HCT116 (cell line): ENCODE data around the gene NOS3. TPM values are rescaled to one million over a fixed set of nuclear protein-coding genes. Genes with fewer than 3 reads are reported as not detected.

Experiments
- ATAC-seq: fragments of 200-7000 bp; cut with Tn5 transposase; 2 replicates; pipeline ENCODE4 v1.9.1; 2020; ENCODE audit warnings: mild to moderate bottlenecking, moderate library complexity
- BruUV-seq: library from RNA; stranded (reverse); fragments of 400-500 nt; replicated peaks from 2 replicates; lab custom pipeline; 2021; lab: Mats Ljungman, UMichigan
- CTCF ChIA-PET: fragments of 300-600 bp; sonication (Branson Sonifier 250); formaldehyde crosslinking; loops from one replicate; lab custom pipeline; 2021; ENCODE audit warnings: antibody characterized with exemption; lab: Charles Lee
- POLR2A ChIA-PET: fragments of 300-600, 350-600 bp; sonication (Branson Sonifier 250); formaldehyde crosslinking; loops from one replicate; lab custom pipeline; 2021; ENCODE audit warnings: antibody characterized with exemption; lab: Charles Lee
- RAD21 ChIA-PET, 2 experiments: fragments of 300-600 bp; sonication (Branson Sonifier 250); formaldehyde crosslinking; loops; one replicate each; lab custom pipeline; 2023; ENCODE audit warnings: low total read pairs in 2 of 2; ENCODE audit not compliant: uncharacterized antibody in 2 of 2, unreplicated experiment in 2 of 2, low non-redundant PET in 1 of 2; lab: Charles Lee
- DNase-seq: peaks from one replicate; pipeline ENCODE4 v3.0.0-alpha.2; 2010; ENCODE audit warnings: low read depth, low spot score
- H2AFZ ChIP-seq: fragments of 200-600 bp; shearing (Covaris generic), sonication (generic); 2 replicates; pipeline ENCODE4 v1.6.1; 2017; ENCODE audit warnings: low read depth, mixed run types, mixed read lengths, antibody characterized with exemption, low read length; ENCODE audit not compliant: poor library complexity, severe bottlenecking
- H3K27ac ChIP-seq: 2 replicates; pipeline ENCODE4 v1.5.1; 2012; ENCODE audit warnings: low read depth, low read length
- H3K27me3 ChIP-seq: fragments of 200-600 bp; sonication (generic); 2 replicates; pipeline ENCODE4 v1.6.1; 2016; ENCODE audit warnings: mixed run types, low read length, mixed read lengths; ENCODE audit not compliant: insufficient read depth
- H3K36me3 ChIP-seq, 2 experiments: fragments of 200-500 bp in 1 of 2; fragments of 200-600 bp in 1 of 2; sonication (Bioruptor generic) in 1 of 2; sonication (generic) in 1 of 2; 2 replicates each; pipeline versions ENCODE4 v1.5.1 to v1.6.1; 2014 to 2016; ENCODE audit warnings: low read length in 2 of 2, inconsistent platforms in 1 of 2, mixed read lengths in 1 of 2, mixed run types in 1 of 2; ENCODE audit not compliant: insufficient read depth in 2 of 2, control insufficient read depth in 1 of 2
- H3K4me1 ChIP-seq, 2 experiments: fragments of 200-600 bp in 1 of 2; sonication (generic) in 1 of 2; 2 replicates each; pipeline versions ENCODE4 v1.5.1 to v1.6.1; 2012 to 2017; ENCODE audit warnings: low read length in 2 of 2, inconsistent platforms in 1 of 2, mild to moderate bottlenecking in 1 of 2, mixed read lengths in 1 of 2, mixed run types in 1 of 2, moderate library complexity in 1 of 2; ENCODE audit not compliant: insufficient read depth in 2 of 2, control insufficient read depth in 1 of 2
- H3K4me2 ChIP-seq: fragments of 200-600 bp; sonication (generic); 2 replicates; pipeline ENCODE4 v1.6.1; 2017; ENCODE audit warnings: mixed run types, low read length, mixed read lengths
- H3K4me3 ChIP-seq, 2 experiments: fragments of 200-600 bp in 1 of 2; sonication (generic) in 1 of 2; replicated peaks in 1 of 2; 2 replicates each; pipeline ENCODE4 v1.5.1; 2011 to 2016; ENCODE audit warnings: low read length in 2 of 2, control low read depth in 1 of 2, low read depth in 1 of 2, mild to moderate bottlenecking in 1 of 2, mixed read lengths in 1 of 2, mixed run types in 1 of 2
- H3K79me2 ChIP-seq: fragments of 200-600 bp; sonication (generic); 2 replicates; pipeline ENCODE4 v1.6.1; 2017; ENCODE audit warnings: mild to moderate bottlenecking, mixed run types, low read length, moderate library complexity, mixed read lengths; ENCODE audit not compliant: insufficient read depth
- H3K9ac ChIP-seq: fragments of 200-600 bp; sonication (generic); 2 replicates; pipeline ENCODE4 v1.6.1; 2016; ENCODE audit warnings: low read length, mixed read lengths
- H3K9me2 ChIP-seq: fragments of 200-600 bp; sonication (generic), shearing (Covaris generic); 2 replicates; pipeline ENCODE4 v1.6.1; 2017; ENCODE audit warnings: mixed run types, mild to moderate bottlenecking, moderate library complexity; ENCODE audit not compliant: insufficient read depth
- H3K9me3 ChIP-seq, 2 experiments: fragments of 200-500 bp in 1 of 2; fragments of 200-600 bp in 1 of 2; sonication (Bioruptor generic) in 1 of 2; sonication (generic) in 1 of 2; 2 replicates each; pipeline ENCODE4 v1.6.1; 2014 to 2017; ENCODE audit warnings: low read length in 2 of 2, mixed read lengths in 2 of 2, inconsistent platforms in 1 of 2, low read depth in 1 of 2, mild to moderate bottlenecking in 1 of 2, mixed run types in 1 of 2, moderate library complexity in 1 of 2; ENCODE audit not compliant: control insufficient read depth in 1 of 2, insufficient read depth in 1 of 2
- H4K20me1 ChIP-seq: fragments of 200-600 bp; sonication (generic), shearing (Covaris generic); 2 replicates; pipeline ENCODE4 v1.6.1; 2017; ENCODE audit warnings: mixed run types, mild to moderate bottlenecking, moderate library complexity; ENCODE audit not compliant: insufficient read depth
- ATF3 ChIP-seq: IDR thresholded peaks from 2 replicates; pipeline ENCODE4 v1.6.1; 2012
- CBX3 ChIP-seq: IDR thresholded peaks from 2 replicates; pipeline ENCODE4 v1.6.1; 2012; ENCODE audit warnings: low read depth
- CEBPB ChIP-seq: IDR thresholded peaks from 2 replicates; pipeline ENCODE4 v1.6.1; 2012; ENCODE audit warnings: low read depth
- EGR1 ChIP-seq: IDR thresholded peaks from 2 replicates; pipeline ENCODE4 v1.6.1; 2012; ENCODE audit warnings: low read depth
- EZH2 ChIP-seq: fragments of 200-600 bp; sonication (generic); IDR thresholded peaks from 2 replicates; pipeline ENCODE4 v1.6.1; 2017; ENCODE audit warnings: antibody characterized with exemption, mixed run types
- EZH2phosphoT487 ChIP-seq: fragments of 200-600 bp; IDR thresholded peaks from 2 replicates; pipeline ENCODE4 v1.6.1; 2018; ENCODE audit warnings: antibody characterized with exemption, borderline replicate concordance
- FOSL1 ChIP-seq: IDR thresholded peaks from 2 replicates; pipeline ENCODE4 v1.6.1; 2012; ENCODE audit warnings: low read depth
- JUND ChIP-seq: IDR thresholded peaks from 2 replicates; pipeline ENCODE4 v1.6.1; 2012
- MAX ChIP-seq: IDR thresholded peaks from 2 replicates; pipeline ENCODE4 v1.6.1; 2012
- POLR2A ChIP-seq: IDR thresholded peaks from 2 replicates; pipeline ENCODE4 v1.7.0; 2011; ENCODE audit warnings: borderline replicate concordance; ENCODE audit not compliant: insufficient read depth, insufficient read length; ENCODE audit errors: extremely low read depth
- POLR2AphosphoS5 ChIP-seq: IDR thresholded peaks from 2 replicates; pipeline ENCODE4 v1.6.1; 2011; ENCODE audit warnings: mild to moderate bottlenecking, low read depth, low read length, moderate library complexity
- RAD21 ChIP-seq: IDR thresholded peaks from 2 replicates; pipeline ENCODE4 v1.6.1; 2012; ENCODE audit warnings: low read depth, mild to moderate bottlenecking
- SP1 ChIP-seq: IDR thresholded peaks from 2 replicates; pipeline ENCODE4 v1.6.1; 2012; ENCODE audit warnings: low read depth
- SRF ChIP-seq: IDR thresholded peaks from 2 replicates; pipeline ENCODE4 v1.6.1; 2012; ENCODE audit warnings: low read depth
- ZFX ChIP-seq: fragments of 450-650 bp; IDR thresholded peaks from 2 replicates; pipeline ENCODE4 v1.6.1; 2017
- intact Hi-C: fragments of 100-400 bp; cut with micrococcal nuclease; formaldehyde crosslinking; loops from 2 replicates; pipeline ENCODE4 v1.10.0; 2022
- total RNA-seq: library from RNA; stranded (reverse); gene quantifications from one replicate; pipeline ENCODE4 v1.2.1, GENCODE V29; 2021; ENCODE audit not compliant: unreplicated experiment
- TF ChIP-seq, protein P1 (sequence below), 3 experiments: fragments of 200-600 bp in 1 of 3; sonication (generic) in 1 of 3; IDR thresholded peaks in 2 of 3; conservative IDR thresholded peaks in 1 of 3; 2 replicates each; pipeline ENCODE4 v1.5.1; 2012 to 2017; ENCODE audit warnings: low read depth in 2 of 3, low read length in 2 of 3, antibody characterized with exemption in 1 of 3, borderline replicate concordance in 1 of 3, control low read depth in 1 of 3, mild to moderate bottlenecking in 1 of 3, mixed read lengths in 1 of 3, mixed run types in 1 of 3, moderate library complexity in 1 of 3; ENCODE audit not compliant: insufficient read depth in 1 of 3
- TF ChIP-seq, protein P2 (sequence below): IDR thresholded peaks from 2 replicates; pipeline ENCODE4 v1.6.1; 2011; ENCODE audit warnings: mild to moderate bottlenecking, low read length, moderate library complexity; ENCODE audit not compliant: insufficient replicate concordance; ENCODE audit errors: extremely low read depth

NOS3 gene
- total RNA-seq, 1 experiment from 2014 or later, result 35.8 TPM

DNA sequence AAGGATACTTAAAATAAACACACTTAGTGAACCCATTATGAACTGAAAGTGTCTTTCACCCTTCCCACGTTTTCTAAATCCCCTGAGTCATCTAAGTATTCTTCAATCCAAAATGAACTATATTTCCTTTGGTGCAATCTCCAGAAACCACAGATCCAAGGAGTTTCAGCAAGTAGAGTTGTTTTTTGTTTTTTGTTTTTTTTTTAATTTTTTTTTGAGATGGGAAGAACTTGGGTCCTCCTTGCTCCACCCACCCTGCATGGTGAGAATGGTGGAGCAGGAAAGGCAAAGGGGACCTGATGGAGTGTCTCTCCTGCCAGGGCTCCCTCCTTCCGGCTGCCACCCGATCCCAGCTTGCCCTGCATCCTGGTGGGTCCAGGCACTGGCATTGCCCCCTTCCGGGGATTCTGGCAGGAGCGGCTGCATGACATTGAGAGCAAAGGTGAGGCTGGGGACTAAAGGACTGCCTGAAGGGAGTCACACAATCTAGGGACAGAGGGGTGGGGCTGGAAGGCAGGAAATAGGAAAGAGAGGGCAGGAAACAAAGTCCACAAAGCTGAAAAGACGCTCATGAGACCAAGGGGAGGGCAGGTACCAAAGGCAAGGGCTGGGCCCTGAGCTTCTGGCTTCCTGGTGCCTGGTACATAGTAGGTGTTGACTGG, 21.3 kb downstream of the NOS3 start:
- intact Hi-C loops, result loop anchor here (10.0 kb wide), 1 partner anchor 237 kb away; no protein-coding TSS in a partner anchor
- POLR2A ChIA-PET, result interaction anchor here (2.2 kb wide), 1 partner anchor 16 kb away, joined by 7 read pairs; the partner anchor contains the start of gene ABCB8
- peak overlapping the region; percentile 38 for H3K9ac ChIP-seq
- DNase-seq (no peak), ATAC-seq (no peak)
- no peaks in the 10 kb centered on the region for H3K9me3 ChIP-seq
- no TSS peak for BruUV-seq
- no peak overlapping the region for H2AFZ ChIP-seq
- RAD21 ChIA-PET, result interaction anchor here in 1 of 2 experiments (0.6 kb wide), 1 partner anchor 48 kb away, joined by 5 read pairs; no protein-coding TSS in a partner anchor
- no peaks in the 10 kb centered on the region for H4K20me1 ChIP-seq
- peaks cover 16 to 56% of the 10 kb centered on the region in 2 experiments; a peak in 3 of 4 replicates for H3K4me1 ChIP-seq
- no peaks in the 10 kb centered on the region for H3K36me3 ChIP-seq
- peak overlapping the region; percentile 68 for H3K4me2 ChIP-seq
- 0 out of 2 replicates have a peak overlapping the region, but pooled peaks have one; percentile 9 for H3K27ac ChIP-seq
- no peaks in the 10 kb centered on the region for H3K9me2 ChIP-seq
- CTCF ChIA-PET, result interaction anchor here (0.7 to 5.4 kb wide), 8 partner anchors 8 to 135 kb away, joined by 3 to 59 read pairs (median 6); partner anchors contain the start of genes ABCB8 and ATG9B
- no peaks in the 10 kb centered on the region for H3K27me3 ChIP-seq
- peak overlapping the region; percentile 6 to 36; a peak in 3 of 4 replicates for H3K4me3 ChIP-seq
- peaks cover 4% of the 10 kb centered on the region; the same call in 1 of the 2 replicates for H3K79me2 ChIP-seq
- TF ChIP-seq EZH2phosphoT487, result no peak
- no peak for TF ChIP-seq RAD21
- no peak for TF ChIP-seq POLR2AphosphoS5
- no peak for TF ChIP-seq SRF
- no peak for TF ChIP-seq FOSL1
- no peak for TF ChIP-seq CEBPB
- TF ChIP-seq SP1, result no peak
- TF ChIP-seq EZH2, result no peak
- TF ChIP-seq ZFX, result no peak
- TF ChIP-seq MAX, result no peak
- no peak for TF ChIP-seq ATF3
- no peak for TF ChIP-seq POLR2A
- TF ChIP-seq CBX3, result no peak
- TF ChIP-seq JUND, result no peak
- TF ChIP-seq, protein P1, sequence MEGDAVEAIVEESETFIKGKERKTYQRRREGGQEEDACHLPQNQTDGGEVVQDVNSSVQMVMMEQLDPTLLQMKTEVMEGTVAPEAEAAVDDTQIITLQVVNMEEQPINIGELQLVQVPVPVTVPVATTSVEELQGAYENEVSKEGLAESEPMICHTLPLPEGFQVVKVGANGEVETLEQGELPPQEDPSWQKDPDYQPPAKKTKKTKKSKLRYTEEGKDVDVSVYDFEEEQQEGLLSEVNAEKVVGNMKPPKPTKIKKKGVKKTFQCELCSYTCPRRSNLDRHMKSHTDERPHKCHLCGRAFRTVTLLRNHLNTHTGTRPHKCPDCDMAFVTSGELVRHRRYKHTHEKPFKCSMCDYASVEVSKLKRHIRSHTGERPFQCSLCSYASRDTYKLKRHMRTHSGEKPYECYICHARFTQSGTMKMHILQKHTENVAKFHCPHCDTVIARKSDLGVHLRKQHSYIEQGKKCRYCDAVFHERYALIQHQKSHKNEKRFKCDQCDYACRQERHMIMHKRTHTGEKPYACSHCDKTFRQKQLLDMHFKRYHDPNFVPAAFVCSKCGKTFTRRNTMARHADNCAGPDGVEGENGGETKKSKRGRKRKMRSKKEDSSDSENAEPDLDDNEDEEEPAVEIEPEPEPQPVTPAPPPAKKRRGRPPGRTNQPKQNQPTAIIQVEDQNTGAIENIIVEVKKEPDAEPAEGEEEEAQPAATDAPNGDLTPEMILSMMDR (IDR thresholded peaks at IDR 0.05 in 2 of 3, conservative IDR thresholded peaks at IDR 0.05 in 1 of 3; ENCODE audit: borderline replicate concordance in 1 of 3, insufficient read depth in 1 of 3, low read depth in 2 of 3, low read length in 2 of 3), result no peak
- TF ChIP-seq EGR1, result no peak
- TF ChIP-seq, protein P2, sequence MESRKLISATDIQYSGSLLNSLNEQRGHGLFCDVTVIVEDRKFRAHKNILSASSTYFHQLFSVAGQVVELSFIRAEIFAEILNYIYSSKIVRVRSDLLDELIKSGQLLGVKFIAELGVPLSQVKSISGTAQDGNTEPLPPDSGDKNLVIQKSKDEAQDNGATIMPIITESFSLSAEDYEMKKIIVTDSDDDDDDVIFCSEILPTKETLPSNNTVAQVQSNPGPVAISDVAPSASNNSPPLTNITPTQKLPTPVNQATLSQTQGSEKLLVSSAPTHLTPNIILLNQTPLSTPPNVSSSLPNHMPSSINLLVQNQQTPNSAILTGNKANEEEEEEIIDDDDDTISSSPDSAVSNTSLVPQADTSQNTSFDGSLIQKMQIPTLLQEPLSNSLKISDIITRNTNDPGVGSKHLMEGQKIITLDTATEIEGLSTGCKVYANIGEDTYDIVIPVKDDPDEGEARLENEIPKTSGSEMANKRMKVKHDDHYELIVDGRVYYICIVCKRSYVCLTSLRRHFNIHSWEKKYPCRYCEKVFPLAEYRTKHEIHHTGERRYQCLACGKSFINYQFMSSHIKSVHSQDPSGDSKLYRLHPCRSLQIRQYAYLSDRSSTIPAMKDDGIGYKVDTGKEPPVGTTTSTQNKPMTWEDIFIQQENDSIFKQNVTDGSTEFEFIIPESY, result no peak
